Gastroesophageal sphincter (tissue), 4 donors: ENCODE results near the gene INO80. TPM values are rescaled to one million over a fixed set of nuclear protein-coding genes. Genes with fewer than 3 reads are reported as not detected.

Experiments
- ATAC-seq: fragments of 150-250 bp; one replicate; pipeline ENCODE4 v1.9.1; 2016; ENCODE audit warnings: mild to moderate bottlenecking, moderate library complexity
- H3K27ac ChIP-seq, 4 donors: fragments of 200-600 bp; sonication (generic) in 3 of 4; 1 replicate in 3 of 4; 2 replicates in 1 of 4; pipeline ENCODE4 v1.5.1; 2016 to 2019
- H3K27me3 ChIP-seq: fragments of 200-600 bp; sonication (generic); one replicate; pipeline ENCODE4 v1.5.1; 2019
- H3K36me3 ChIP-seq, 2 donors: fragments of 200-600 bp; sonication (generic); one replicate each; pipeline ENCODE4 v1.5.1; 2019; ENCODE audit warnings: control low read depth in 1 of 2
- H3K4me1 ChIP-seq, 3 donors: fragments of 200-600 bp; sonication (generic); 1 replicate in 2 of 3; 2 replicates in 1 of 3; pipeline ENCODE4 v1.5.1; 2016 to 2019; ENCODE audit warnings: control low read depth in 2 of 3
- H3K4me3 ChIP-seq, 2 donors: fragments of 200-600 bp; sonication (generic); one replicate each; pipeline ENCODE4 v1.5.1; 2019; ENCODE audit warnings: mild to moderate bottlenecking in 1 of 2, moderate library complexity in 1 of 2
- H3K9me3 ChIP-seq, 3 donors: fragments of 200-600 bp; sonication (generic); one replicate each; pipeline ENCODE4 v1.5.1; 2017 to 2019; ENCODE audit warnings: control low read depth in 2 of 3
- CTCF ChIP-seq, 4 experiments: fragments of 200-600 bp in 2 of 4; fragments of 450-650 bp in 2 of 4; sonication (generic) in 1 of 4; IDR thresholded peaks; one replicate each; pipeline ENCODE4 v1.5.1; 2017 to 2019; ENCODE audit warnings: antibody characterized with exemption in 4 of 4, mild to moderate bottlenecking in 2 of 4, moderate library complexity in 2 of 4
- EP300 ChIP-seq: sonication (generic); formaldehyde crosslinking; IDR thresholded peaks from one replicate; pipeline ENCODE4 v1.6.1; 2017; ENCODE audit warnings: antibody characterized with exemption, mild to moderate bottlenecking
- POLR2A ChIP-seq, 2 donors: fragments of 450-650 bp; IDR thresholded peaks; one replicate each; pipeline ENCODE4 v1.6.1; 2017; ENCODE audit warnings: antibody characterized with exemption in 2 of 2, mild to moderate bottlenecking in 2 of 2, moderate library complexity in 1 of 2
- POLR2AphosphoS5 ChIP-seq: sonication (generic); formaldehyde crosslinking; IDR thresholded peaks from one replicate; pipeline ENCODE4 v1.6.1; 2017; ENCODE audit warnings: antibody characterized with exemption
- WGBS, 2 donors: methylation state at CpG; one replicate each; pipeline ENCODE4 v1.1.5; 2018; ENCODE audit warnings: low coverage in 1 of 2; 5-methylcytosine and 5-hydroxymethylcytosine counted together
- total RNA-seq, 4 donors: library from RNA; depleted of rRNA; stranded (reverse); fragments of >200 nt; gene quantifications; one replicate each; pipeline ENCODE4 v1.1.0, GENCODE V29; 2016

The INO80 gene
- total RNA-seq, 4 donors from 2014 or later: 18.0 to 61.3 (median 32.2) TPM

- Histone ChIP-seq H3K27ac (no peak overlapping the region), H3K4me1 (peaks cover 0 to 2% (median 0%) of the 10 kb centered on the region in 3 donors), H3K9me3 (no peaks in the 10 kb centered on the region), H3K4me3 (no peak overlapping the region), H3K27me3 (no peaks in the 10 kb centered on the region), H3K36me3 (peaks cover 0 to 90% of the 10 kb centered on the region in 2 donors)
- TF ChIP-seq POLR2A (IDR thresholded peaks at IDR 0.05) (no peak), CTCF (IDR thresholded peaks at IDR 0.05) (no peak)
- 73 to 74% methylated on average over 7 of the region's 7 CpGs for WGBS, 2 donors
- no peak for ATAC-seq
Measured at GRCh38 chr15:40986820-40987219, 129.3 kb downstream of the INO80 start.

GRCh38 chr15:40985541-40986330, 130.3 kb downstream of the INO80 start:
- Histone ChIP-seq H3K27ac (no peak overlapping the region), H3K27me3 (no peaks in the 10 kb centered on the region), H3K4me3 (no peak overlapping the region), H3K36me3 (peaks cover 0 to 92% of the 10 kb centered on the region in 2 donors), H3K4me1 (no peaks in the 10 kb centered on the region), H3K9me3 (no peaks in the 10 kb centered on the region)
- WGBS, 2 donors: 87 to 88% methylated on average over 3 to 6 of the region's 6 CpGs
- no peak for ATAC-seq
- TF ChIP-seq CTCF (IDR thresholded peaks at IDR 0.05) (no peak), POLR2A (IDR thresholded peaks at IDR 0.05) (no peak), POLR2AphosphoS5 (no peak), EP300 (no peak)

GRCh38 chr15:40984964-40985363, 131.1 kb downstream of the INO80 start:
- Histone ChIP-seq H3K4me3 (no peak overlapping the region), H3K36me3 (peaks cover 0 to 95% of the 10 kb centered on the region in 2 donors), H3K9me3 (no peaks in the 10 kb centered on the region), H3K27me3 (no peaks in the 10 kb centered on the region), H3K4me1 (no peaks in the 10 kb centered on the region), H3K27ac (no peak overlapping the region)
- ATAC-seq: no peak
- no peak for TF ChIP-seq POLR2AphosphoS5
- WGBS, 2 donors: 83 to 93% methylated on average over 2 to 3 of the region's 4 CpGs

GRCh38 chr15:40984406-40984805, 131.7 kb downstream of the INO80 start:
- no peaks in the 10 kb centered on the region for H3K27me3 ChIP-seq
- H3K4me3 ChIP-seq: no peak overlapping the region
- ATAC-seq: no peak
- H3K36me3 ChIP-seq: peaks cover 0 to 97% of the 10 kb centered on the region in 2 donors
- H3K9me3 ChIP-seq: no peaks in the 10 kb centered on the region
- TF ChIP-seq CTCF (IDR thresholded peaks at IDR 0.05): no peak
- H3K27ac ChIP-seq: no peak overlapping the region
- WGBS, 2 donors: 91 to 96% methylated on average over 5 of the region's 5 CpGs
- H3K4me1 ChIP-seq: no peaks in the 10 kb centered on the region

GRCh38 chr15:40982855-40983254, 133.2 kb downstream of the INO80 start:
- no peak overlapping the region for H3K27ac ChIP-seq
- H3K4me3 ChIP-seq: no peak overlapping the region
- WGBS, 2 donors: 81 to 100% methylated on average over 2 to 9 of the region's 13 CpGs
- TF ChIP-seq POLR2A (IDR thresholded peaks at IDR 0.05) (no peak), POLR2AphosphoS5 (no peak), CTCF (IDR thresholded peaks at IDR 0.05) (no peak), EP300 (no peak)
- ATAC-seq: no peak
- peaks cover 0 to 100% of the 10 kb centered on the region in 2 donors for H3K36me3 ChIP-seq
- no peaks in the 10 kb centered on the region for H3K9me3 ChIP-seq
- no peaks in the 10 kb centered on the region for H3K4me1 ChIP-seq
- no peaks in the 10 kb centered on the region for H3K27me3 ChIP-seq
